Activated naive CD8-positive, alpha-beta T cell (primary cell): ENCODE results near the gene SPAG6.
A peak's percentile ranks its signal among the peaks of the same experiment; 100 is the strongest.
"Not testable (repeated sequence)": the region's sequence is repeated elsewhere in the genome, so short reads cannot be mapped to it uniquely, and the experiment has no call there.

Source experiments
- H3K27ac Mint-ChIP-seq: one replicate; pipeline ENCODE4 v1.8.0; 2021; ENCODE audit warnings: mixed read lengths
- H3K27me3 Mint-ChIP-seq: one replicate; pipeline ENCODE4 v1.8.0; 2021; ENCODE audit warnings: mixed read lengths
- H3K36me3 Mint-ChIP-seq: one replicate; pipeline ENCODE4 v1.8.0; 2021; ENCODE audit warnings: mixed read lengths
- H3K4me1 Mint-ChIP-seq: one replicate; pipeline ENCODE4 v1.8.0; 2021; ENCODE audit warnings: low read depth, mixed read lengths
- H3K4me3 Mint-ChIP-seq: one replicate; pipeline ENCODE4 v1.8.0; 2021; ENCODE audit warnings: mild to moderate bottlenecking, mixed read lengths
- H3K9me3 Mint-ChIP-seq: one replicate; pipeline ENCODE4 v1.8.0; 2021; ENCODE audit warnings: low read depth, mixed read lengths

SPAG6 gene

GRCh38 chr10:22345301-22346095, at the start of gene SPAG6:
SPAG6 (plus strand) TSS chr10:22345496; CDS start chr10:22345612, 116 bp downstream.
- Mint-ChIP-seq H3K4me3 (peak within 1 kb of the TSS; percentile 34), H3K27me3 (peaks cover 47% of the 10 kb centered on the region), H3K36me3 (peaks cover 3% of the 10 kb centered on the region), H3K9me3 (no peaks in the 10 kb centered on the region), H3K4me1 (peaks cover 12% of the 10 kb centered on the region), H3K27ac (peak within 1 kb of the TSS; percentile 76)

GRCh38 chr10:22301193-22301592, 44.1 kb upstream of the SPAG6 start:
- Mint-ChIP-seq H3K36me3 (no peaks in the 10 kb centered on the region), H3K27me3 (peaks cover 5% of the 10 kb centered on the region), H3K4me3 (no peak overlapping the region), H3K9me3 (no peaks in the 10 kb centered on the region), H3K27ac (no peak overlapping the region), H3K4me1 (no peaks in the 10 kb centered on the region)

DNA sequence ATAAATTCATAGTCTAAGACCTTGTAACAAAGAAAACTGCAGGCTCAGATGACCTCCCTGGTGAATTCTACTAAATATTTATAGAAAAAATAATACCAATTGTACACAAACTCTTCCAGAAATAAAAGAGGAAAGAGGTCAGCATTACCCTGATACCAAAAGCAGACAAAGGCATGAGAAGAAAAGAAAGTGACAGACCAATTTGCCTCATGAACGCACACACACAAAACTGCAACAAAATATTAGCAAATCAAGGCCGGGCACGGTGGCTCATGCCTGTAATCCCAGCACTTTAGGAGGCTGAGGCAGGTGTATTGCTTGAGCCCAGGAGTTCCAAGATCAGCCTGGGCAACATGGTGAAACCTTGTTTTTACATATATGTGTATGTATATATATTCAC, 41.8 kb upstream of the SPAG6 start:
- Mint-ChIP-seq H3K9me3 (no peaks in the 10 kb centered on the region), H3K27ac (no peak overlapping the region), H3K27me3 (peaks cover 9% of the 10 kb centered on the region), H3K36me3 (no peaks in the 10 kb centered on the region), H3K4me3 (no peak overlapping the region), H3K4me1 (no peaks in the 10 kb centered on the region)

- no peak overlapping the region for H3K27ac Mint-ChIP-seq
- no peaks in the 10 kb centered on the region for H3K9me3 Mint-ChIP-seq
- H3K36me3 Mint-ChIP-seq: no peaks in the 10 kb centered on the region
- H3K4me1 Mint-ChIP-seq: no peaks in the 10 kb centered on the region
- H3K4me3 Mint-ChIP-seq: no peak overlapping the region
- peaks cover 7% of the 10 kb centered on the region for H3K27me3 Mint-ChIP-seq
Observed at GRCh38 chr10:22305721-22306120, 39.6 kb upstream of the SPAG6 start.

DNA sequence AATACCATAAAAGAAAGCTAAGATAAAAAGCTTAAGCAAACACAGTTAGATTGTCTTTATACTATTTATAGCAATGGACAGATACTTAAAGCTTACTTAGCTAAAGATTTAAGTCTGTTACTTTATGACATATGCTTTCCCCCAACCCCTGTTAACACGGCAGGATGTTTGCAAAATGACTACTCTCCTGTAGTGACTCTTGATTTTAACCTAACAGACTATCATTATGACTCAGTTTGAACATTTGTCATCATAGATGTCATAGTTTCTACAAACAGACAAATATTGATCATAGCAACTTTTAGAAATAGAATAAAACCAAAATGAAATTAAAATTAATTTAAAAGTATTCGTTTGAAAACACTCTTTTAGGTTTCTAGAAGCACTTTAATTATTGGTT, 36.9 kb upstream of the SPAG6 start:
- H3K27me3 Mint-ChIP-seq: peaks cover 8% of the 10 kb centered on the region

GRCh38 chr10:22309180-22310000, 35.9 kb upstream of the SPAG6 start:
- no peak overlapping the region for H3K27ac Mint-ChIP-seq
- H3K4me3 Mint-ChIP-seq: no peak overlapping the region
- H3K9me3 Mint-ChIP-seq: no peaks in the 10 kb centered on the region
- peaks cover 8% of the 10 kb centered on the region for H3K27me3 Mint-ChIP-seq
- H3K4me1 Mint-ChIP-seq: no peaks in the 10 kb centered on the region
- no peaks in the 10 kb centered on the region for H3K36me3 Mint-ChIP-seq

More for the DNA sequence above, 36.9 kb upstream of the SPAG6 start:
- H3K9me3 Mint-ChIP-seq: no peaks in the 10 kb centered on the region
- no peaks in the 10 kb centered on the region for H3K36me3 Mint-ChIP-seq
- no peak overlapping the region for H3K27ac Mint-ChIP-seq
- H3K4me3 Mint-ChIP-seq: no peak overlapping the region
- H3K4me1 Mint-ChIP-seq: no peaks in the 10 kb centered on the region

- not testable (repeated sequence) for H3K27ac Mint-ChIP-seq, H3K4me1 Mint-ChIP-seq, H3K27me3 Mint-ChIP-seq
Observed at GRCh38 chr10:22310012-22310411, 35.3 kb upstream of the SPAG6 start.

GRCh38 chr10:22310928-22311327, 34.4 kb upstream of the SPAG6 start:
- H3K36me3 Mint-ChIP-seq: no peaks in the 10 kb centered on the region
- H3K9me3 Mint-ChIP-seq: no peaks in the 10 kb centered on the region
- no peak overlapping the region for H3K27ac Mint-ChIP-seq
- peaks cover 11% of the 10 kb centered on the region for H3K4me1 Mint-ChIP-seq
- H3K27me3 Mint-ChIP-seq: peaks cover 8% of the 10 kb centered on the region
- H3K4me3 Mint-ChIP-seq: no peak overlapping the region

More at GRCh38 chr10:22310012-22310411, 35.3 kb upstream of the SPAG6 start:
- not testable (repeated sequence) for H3K4me3 Mint-ChIP-seq, H3K9me3 Mint-ChIP-seq, H3K36me3 Mint-ChIP-seq

DNA sequence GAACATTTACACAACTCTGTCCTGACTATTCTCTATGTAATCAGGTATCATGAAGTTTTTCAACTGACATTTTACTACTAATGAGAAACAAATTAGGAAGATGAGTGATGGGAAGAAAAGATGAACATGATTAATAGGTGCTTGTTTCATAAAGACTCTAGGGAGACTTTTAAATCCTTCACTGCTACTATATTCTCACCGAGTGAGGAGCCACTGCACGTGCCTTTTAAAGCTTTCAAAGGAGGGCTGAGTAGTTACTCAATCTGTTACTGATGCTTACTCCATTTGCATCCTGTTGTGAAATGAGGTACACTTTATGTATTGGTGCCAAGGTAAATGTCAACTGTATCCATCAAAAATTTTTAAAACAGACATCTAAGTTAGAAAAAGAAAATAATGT, 30.4 kb upstream of the SPAG6 start:
- H3K9me3 Mint-ChIP-seq: no peaks in the 10 kb centered on the region
- no peaks in the 10 kb centered on the region for H3K36me3 Mint-ChIP-seq
- H3K4me3 Mint-ChIP-seq: peak overlapping the region; percentile 92
- peaks cover 1% of the 10 kb centered on the region for H3K27me3 Mint-ChIP-seq
- peaks cover 32% of the 10 kb centered on the region for H3K4me1 Mint-ChIP-seq
- H3K27ac Mint-ChIP-seq: peak overlapping the region; percentile 92

- peak overlapping the region; percentile 92 for H3K4me3 Mint-ChIP-seq
- H3K36me3 Mint-ChIP-seq: no peaks in the 10 kb centered on the region
- peak overlapping the region; percentile 92 for H3K27ac Mint-ChIP-seq
- H3K9me3 Mint-ChIP-seq: no peaks in the 10 kb centered on the region
- H3K4me1 Mint-ChIP-seq: peaks cover 36% of the 10 kb centered on the region
- peaks cover 1% of the 10 kb centered on the region for H3K27me3 Mint-ChIP-seq
Observed at GRCh38 chr10:22315455-22316285, 29.6 kb upstream of the SPAG6 start.

DNA sequence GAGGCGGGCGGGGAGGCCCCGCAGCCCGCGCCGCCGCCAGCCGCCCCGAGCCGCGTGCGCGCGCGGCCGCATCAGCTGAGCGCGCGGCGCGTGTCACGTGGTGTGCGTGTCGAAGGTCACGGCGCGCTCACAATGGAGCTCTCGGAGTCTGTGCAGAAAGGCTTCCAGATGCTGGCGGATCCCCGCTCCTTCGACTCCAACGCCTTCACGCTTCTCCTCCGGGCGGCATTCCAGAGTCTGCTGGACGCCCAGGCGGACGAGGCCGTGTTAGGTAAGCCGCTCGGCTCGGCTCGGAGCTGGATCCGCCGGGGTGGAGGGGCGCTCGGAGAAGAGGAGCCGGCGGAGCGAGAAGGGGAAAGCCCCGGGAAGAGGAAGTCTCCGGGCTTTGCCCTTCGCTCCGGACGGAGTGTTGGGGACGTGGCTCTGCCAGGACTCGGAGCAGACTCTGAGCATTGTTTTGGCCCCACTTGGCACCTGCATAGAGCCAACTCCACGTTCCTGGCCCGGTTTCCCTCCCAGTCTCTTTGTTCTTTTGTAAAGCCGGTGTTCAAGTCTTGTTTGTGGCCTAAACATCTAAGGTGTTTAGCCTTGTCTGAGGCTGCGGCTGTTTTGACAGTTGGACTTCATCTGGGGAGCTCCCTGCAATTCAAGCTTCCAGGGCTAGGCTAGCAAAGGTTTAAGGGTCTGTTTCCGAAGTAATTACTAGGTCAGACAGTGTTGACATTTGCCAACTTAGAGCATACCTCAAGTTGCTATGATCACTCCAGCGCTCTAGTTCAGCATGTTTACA, 28.8 kb upstream of the SPAG6 start, which contains the start of gene COMMD3:
Gene COMMD3 (plus strand): TSS at position 103 of the 790 bp plus-strand sequence. CDS start 30 bp downstream, at position 133.
- no peaks in the 10 kb centered on the region for H3K36me3 Mint-ChIP-seq
- H3K4me1 Mint-ChIP-seq: peaks cover 36% of the 10 kb centered on the region

GRCh38 chr10:22317076-22317370, 28.3 kb upstream of the SPAG6 start:
- Mint-ChIP-seq H3K9me3 (no peaks in the 10 kb centered on the region), H3K4me1 (peaks cover 36% of the 10 kb centered on the region), H3K27ac (peak overlapping the region; percentile 92), H3K27me3 (peaks cover 1% of the 10 kb centered on the region), H3K36me3 (no peaks in the 10 kb centered on the region), H3K4me3 (peak overlapping the region; percentile 93)

More for the DNA sequence above, 28.8 kb upstream of the SPAG6 start, which contains the start of gene COMMD3:
- H3K9me3 Mint-ChIP-seq: no peaks in the 10 kb centered on the region
- H3K27ac Mint-ChIP-seq: peak within 1 kb of the TSS; percentile 92
- H3K27me3 Mint-ChIP-seq: peaks cover 1% of the 10 kb centered on the region
- H3K4me3 Mint-ChIP-seq: peak within 1 kb of the TSS; percentile 93

GRCh38 chr10:22317771-22318565, 27.3 kb upstream of the SPAG6 start:
- Mint-ChIP-seq H3K4me1 (peaks cover 41% of the 10 kb centered on the region), H3K36me3 (no peaks in the 10 kb centered on the region), H3K27me3 (peaks cover 6% of the 10 kb centered on the region), H3K9me3 (no peaks in the 10 kb centered on the region), H3K27ac (peak overlapping the region; percentile 54), H3K4me3 (peak overlapping the region; percentile 93)
